ENCODE data around the gene MRPS34.

- no peak for TF ChIP-seq CTCF (IDR thresholded peaks at IDR 0.05; ENCODE audit: low read depth, low read length, missing input control)
- no peak for TF ChIP-seq EGR1 (IDR thresholded peaks at IDR 0.05; ENCODE audit: low read depth in 2 of 2)
- TF ChIP-seq REST (IDR thresholded peaks at IDR 0.05) = no peak
Observed at GRCh38 chr16:1740234-1740633, 32.7 kb downstream of the MRPS34 start.

Measured in liver (tissue), 3 donors.